LNCaP clone FGC (cell line): ENCODE measurements around the gene YIPF5.

Experiments used
- DNase-seq: peaks from one replicate; pipeline ENCODE4 v3.0.0-alpha.2; 2011; ENCODE audit warnings: low read depth
- H3K4me3 ChIP-seq: 2 replicates; pipeline ENCODE4 v1.5.1; 2011; ENCODE audit warnings: mild to moderate bottlenecking, low read depth, low read length, control low read depth
- CTCF ChIP-seq: IDR thresholded peaks from 2 replicates; pipeline ENCODE4 v1.5.1; 2012; ENCODE audit warnings: mild to moderate bottlenecking; ENCODE audit not compliant: control insufficient read depth, insufficient read depth; ENCODE audit errors: extremely low read depth

YIPF5 gene

GRCh38 chr5:144141585-144141984, 28.9 kb downstream of the YIPF5 start:
- TF ChIP-seq CTCF: no peak

GRCh38 chr5:144139586-144139985, 30.9 kb downstream of the YIPF5 start:
- H3K4me3 ChIP-seq: no peak overlapping the region
- TF ChIP-seq CTCF: no peak

More at GRCh38 chr5:144141585-144141984, 28.9 kb downstream of the YIPF5 start:
- no peak overlapping the region for H3K4me3 ChIP-seq
- DNase-seq: no peak

GRCh38 chr5:144135113-144135762, 35.2 kb downstream of the YIPF5 start:
- TF ChIP-seq CTCF: no peak
- no peak for DNase-seq
- H3K4me3 ChIP-seq: no peak overlapping the region

More at GRCh38 chr5:144139586-144139985, 30.9 kb downstream of the YIPF5 start:
- DNase-seq: no peak

GRCh38 chr5:144134194-144134826, 36.1 kb downstream of the YIPF5 start:
- no peak for TF ChIP-seq CTCF
- DNase-seq: no peak
- H3K4me3 ChIP-seq: no peak overlapping the region

GRCh38 chr5:144133050-144133633, 37.3 kb downstream of the YIPF5 start:
- TF ChIP-seq CTCF: no peak
- DNase-seq: no peak
- H3K4me3 ChIP-seq: no peak overlapping the region

- no peak for DNase-seq
- no peak overlapping the region for H3K4me3 ChIP-seq
- no peak for TF ChIP-seq CTCF
Measured at GRCh38 chr5:144131261-144131660, 39.2 kb downstream of the YIPF5 start.
